ENCODE measurements around the gene HTT. TPM values are rescaled to one million over a fixed set of nuclear protein-coding genes. Genes with fewer than 3 reads are reported as not detected.

HTT gene
- total RNA-seq, 1 donor from 2014 or later, result 38.5 TPM

DNA sequence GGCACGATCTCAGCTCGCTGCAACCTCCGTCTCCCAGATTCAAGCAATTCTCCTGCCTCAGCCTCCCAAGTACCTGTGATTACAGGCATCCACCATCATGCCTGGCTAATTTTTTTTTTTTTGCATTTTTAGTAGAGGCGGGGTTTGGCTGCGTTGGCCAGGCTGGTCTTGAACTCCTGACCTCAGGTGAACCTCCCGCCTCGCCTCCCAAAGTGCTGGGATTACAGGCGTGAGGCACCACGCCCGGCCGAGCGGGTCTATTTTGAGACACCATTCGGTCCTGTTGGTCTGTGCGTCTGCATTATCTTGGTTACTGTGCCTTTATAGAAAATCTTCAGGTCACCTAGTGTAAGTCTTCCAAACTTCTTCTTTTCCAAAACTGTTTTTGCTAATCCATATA, 196.7 kb downstream of the HTT start:
- Mint-ChIP-seq H3K27ac (ENCODE audit: unreplicated experiment) (no peak overlapping the region), H3K27me3 (ENCODE audit: low read depth) (no peaks in the 10 kb centered on the region), H3K4me1 (ENCODE audit: low read depth) (no peaks in the 10 kb centered on the region), H3K36me3 (ENCODE audit: low read depth) (peaks cover 2% of the 10 kb centered on the region), H3K9me3 (ENCODE audit: low read depth) (peaks cover 10% of the 10 kb centered on the region), H3K4me3 (ENCODE audit: unreplicated experiment) (no peak overlapping the region)
- DNase-seq (ENCODE audit: low spot score), result no peak
- no peak for TF ChIP-seq CTCF (IDR thresholded peaks at IDR 0.05)

GRCh38 chr4:3276986-3277385, 202.5 kb downstream of the HTT start:
- H3K9me3 Mint-ChIP-seq (ENCODE audit: low read depth), result peaks cover 20% of the 10 kb centered on the region
- peaks cover 18% of the 10 kb centered on the region for H3K36me3 Mint-ChIP-seq (ENCODE audit: low read depth)
- TF ChIP-seq CTCF (IDR thresholded peaks at IDR 0.05), result no peak
- H3K27me3 Mint-ChIP-seq (ENCODE audit: low read depth), result no peaks in the 10 kb centered on the region
- H3K4me1 Mint-ChIP-seq (ENCODE audit: low read depth), result no peaks in the 10 kb centered on the region
- H3K27ac Mint-ChIP-seq (ENCODE audit: unreplicated experiment), result no peak overlapping the region
- H3K4me3 Mint-ChIP-seq (ENCODE audit: unreplicated experiment), result no peak overlapping the region
- no peak for DNase-seq (ENCODE audit: low spot score)

- H3K36me3 Mint-ChIP-seq (ENCODE audit: low read depth), result peaks cover 16% of the 10 kb centered on the region
- H3K27me3 Mint-ChIP-seq (ENCODE audit: low read depth), result no peaks in the 10 kb centered on the region
- TF ChIP-seq CTCF (IDR thresholded peaks at IDR 0.05), result no peak
- no peak overlapping the region for H3K4me3 Mint-ChIP-seq (ENCODE audit: unreplicated experiment)
- no peak overlapping the region for H3K27ac Mint-ChIP-seq (ENCODE audit: unreplicated experiment)
- no peaks in the 10 kb centered on the region for H3K4me1 Mint-ChIP-seq (ENCODE audit: low read depth)
- peaks cover 10% of the 10 kb centered on the region for H3K9me3 Mint-ChIP-seq (ENCODE audit: low read depth)
- DNase-seq (ENCODE audit: low spot score), result no peak
Observed at GRCh38 chr4:3280466-3280865, 206.0 kb downstream of the HTT start.

DNA sequence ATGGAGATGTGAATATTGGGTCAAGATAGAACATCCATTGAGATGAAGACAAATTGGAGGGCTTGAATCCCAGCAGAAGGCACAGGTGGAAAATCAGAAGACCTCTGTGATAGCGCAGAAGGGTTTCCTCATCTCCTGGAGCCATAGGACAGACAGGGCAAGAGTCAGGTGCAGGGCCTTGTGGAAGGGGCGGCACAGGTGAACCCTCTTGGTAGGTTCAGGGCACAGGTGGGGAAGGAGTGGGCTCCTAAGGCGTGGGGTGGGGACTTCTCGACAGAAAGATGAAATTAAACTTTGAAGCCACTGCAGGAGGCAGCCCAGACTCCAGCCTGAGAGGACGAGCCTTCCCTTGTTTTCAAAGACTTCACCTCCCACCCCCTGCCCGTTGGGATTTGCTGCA, 209.0 kb downstream of the HTT start:
- Mint-ChIP-seq H3K9me3 (ENCODE audit: low read depth) (peaks cover 10% of the 10 kb centered on the region), H3K4me1 (ENCODE audit: low read depth) (no peaks in the 10 kb centered on the region), H3K4me3 (ENCODE audit: unreplicated experiment) (no peak overlapping the region), H3K27ac (ENCODE audit: unreplicated experiment) (no peak overlapping the region), H3K36me3 (ENCODE audit: low read depth) (peaks cover 14% of the 10 kb centered on the region), H3K27me3 (ENCODE audit: low read depth) (no peaks in the 10 kb centered on the region)
- TF ChIP-seq CTCF (IDR thresholded peaks at IDR 0.05), result no peak
- DNase-seq (ENCODE audit: low spot score), result no peak

DNA sequence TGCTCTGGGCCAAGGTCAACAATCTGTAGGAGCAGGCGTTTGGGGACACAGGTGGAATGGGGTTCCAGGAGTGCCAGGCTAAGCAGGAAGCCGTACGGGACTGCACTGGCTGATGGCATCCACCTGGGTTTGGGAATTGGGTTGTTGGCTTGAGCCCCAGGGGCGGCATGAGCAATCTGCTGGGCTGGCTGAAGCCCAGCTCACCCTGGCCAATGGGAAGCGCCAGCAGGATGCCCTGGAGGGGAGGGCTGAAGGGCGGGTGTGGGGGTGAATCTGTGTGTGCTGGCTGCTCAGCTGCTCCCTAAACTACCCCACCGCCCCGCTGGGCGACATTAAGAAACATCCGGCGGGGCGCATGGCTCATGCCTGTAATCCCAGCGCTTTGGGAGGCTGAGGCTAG, 209.4 kb downstream of the HTT start:
- H3K27me3 Mint-ChIP-seq (ENCODE audit: low read depth), result no peaks in the 10 kb centered on the region
- H3K4me3 Mint-ChIP-seq (ENCODE audit: unreplicated experiment), result no peak overlapping the region
- no peak for TF ChIP-seq CTCF (IDR thresholded peaks at IDR 0.05)
- peaks cover 13% of the 10 kb centered on the region for H3K36me3 Mint-ChIP-seq (ENCODE audit: low read depth)
- DNase-seq (ENCODE audit: low spot score), result no peak
- H3K27ac Mint-ChIP-seq (ENCODE audit: unreplicated experiment), result no peak overlapping the region
- peaks cover 10% of the 10 kb centered on the region for H3K9me3 Mint-ChIP-seq (ENCODE audit: low read depth)
- H3K4me1 Mint-ChIP-seq (ENCODE audit: low read depth), result no peaks in the 10 kb centered on the region

Measured in chondrocyte (in vitro differentiated cells).